ENCODE measurements around the gene SAMD7.

SAMD7 gene, protein sequence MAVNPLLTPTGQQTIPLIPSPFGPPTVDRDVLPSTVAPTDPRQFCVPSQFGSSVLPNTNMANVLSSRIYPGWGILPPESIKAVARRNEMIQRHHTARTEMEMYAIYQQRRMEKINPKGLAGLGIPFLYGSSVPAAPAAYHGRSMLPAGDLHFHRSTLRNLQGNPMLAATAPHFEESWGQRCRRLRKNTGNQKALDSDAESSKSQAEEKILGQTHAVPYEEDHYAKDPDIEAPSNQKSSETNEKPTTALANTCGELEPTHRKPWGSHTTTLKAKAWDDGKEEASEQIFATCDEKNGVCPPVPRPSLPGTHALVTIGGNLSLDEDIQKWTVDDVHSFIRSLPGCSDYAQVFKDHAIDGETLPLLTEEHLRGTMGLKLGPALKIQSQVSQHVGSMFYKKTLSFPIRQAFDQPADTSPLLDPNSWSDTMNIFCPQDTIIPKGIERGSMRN

DNA sequence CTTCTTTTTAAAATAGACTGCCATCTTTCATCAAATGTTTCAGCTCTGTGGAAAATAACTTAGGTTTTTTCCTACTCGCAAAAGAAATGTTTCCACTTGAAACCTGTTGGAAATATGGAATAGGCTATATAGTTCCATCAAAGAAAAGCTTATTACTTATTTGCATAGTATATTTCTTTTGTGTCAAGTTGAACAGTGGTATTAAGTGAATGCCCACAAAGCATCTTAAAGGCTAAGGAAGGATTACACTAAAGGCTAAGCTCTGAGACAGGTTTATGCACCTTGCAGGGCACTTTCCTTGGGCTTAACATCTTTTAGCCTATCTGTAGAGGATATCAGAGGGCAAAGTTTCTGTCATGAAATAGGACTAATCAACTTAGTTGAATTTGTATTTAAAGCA is at the start of gene SAMD7:
TSS of gene SAMD7 (plus strand) at position 301 of the 400 bp plus-strand sequence. CDS start 7,927 bp downstream, outside the sequence.
- DNase-seq, result no peak

DNA sequence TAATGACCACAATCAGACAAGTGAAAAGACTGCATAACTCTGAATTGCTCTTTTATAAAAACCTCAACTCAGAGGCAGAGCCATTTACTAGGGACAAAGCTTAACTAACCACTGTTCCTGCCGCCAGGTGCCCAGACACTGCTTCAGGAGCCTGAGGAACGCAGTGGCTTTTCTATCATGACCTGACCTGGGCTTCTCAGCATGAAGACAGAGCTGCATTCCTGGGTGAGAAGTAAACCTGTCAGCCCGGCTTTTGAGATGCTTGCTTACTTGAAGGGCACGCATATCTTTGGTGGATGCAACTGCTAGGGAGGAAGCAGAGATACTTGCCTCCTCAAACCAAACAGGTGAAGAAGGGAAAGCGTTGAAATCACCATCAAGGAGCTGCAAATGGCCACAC is 49.5 kb upstream of the SAMD7 start:
- DNase-seq, result no peak

DNA sequence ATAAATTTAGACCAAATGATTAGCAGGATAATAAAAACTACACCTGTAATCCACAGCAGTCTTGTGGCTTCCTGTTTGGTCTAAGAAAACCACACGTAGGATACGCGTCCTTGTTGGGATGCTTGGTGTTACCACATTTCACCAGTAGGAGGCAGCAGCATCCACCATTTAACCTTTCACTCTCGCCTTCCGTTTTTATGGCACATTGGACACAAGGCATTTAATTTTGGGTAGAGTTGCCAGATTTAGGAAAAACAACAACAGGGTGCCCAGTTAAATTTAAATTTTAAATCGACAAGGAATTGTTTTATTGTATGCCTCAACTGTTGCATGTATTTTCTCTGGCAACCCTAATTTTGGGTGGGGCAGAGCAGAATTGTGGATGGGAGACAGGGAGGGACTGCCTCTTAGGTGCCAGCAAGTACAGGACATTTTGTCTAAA is 47.9 kb upstream of the SAMD7 start:
- peak; percentile 31 for DNase-seq

DNA sequence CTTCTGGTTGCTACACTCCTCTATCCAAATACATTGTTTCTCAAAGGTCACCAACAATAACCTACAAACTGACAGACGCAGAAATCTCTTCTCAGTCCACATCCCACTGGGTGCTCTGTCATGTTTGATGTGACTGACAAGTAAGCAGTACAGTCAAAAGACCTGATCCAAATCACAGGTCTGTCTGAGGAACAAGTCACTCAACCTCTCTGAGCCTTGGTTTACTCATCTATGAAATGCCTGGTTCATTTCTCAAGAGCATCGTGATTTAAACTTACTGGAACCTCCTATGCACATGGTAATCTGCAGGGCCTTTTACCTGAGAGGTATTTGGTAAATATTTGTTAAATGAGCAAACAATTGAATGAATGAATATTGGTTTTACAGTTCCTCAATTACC is 47.1 kb upstream of the SAMD7 start:
- no peak for DNase-seq

DNA sequence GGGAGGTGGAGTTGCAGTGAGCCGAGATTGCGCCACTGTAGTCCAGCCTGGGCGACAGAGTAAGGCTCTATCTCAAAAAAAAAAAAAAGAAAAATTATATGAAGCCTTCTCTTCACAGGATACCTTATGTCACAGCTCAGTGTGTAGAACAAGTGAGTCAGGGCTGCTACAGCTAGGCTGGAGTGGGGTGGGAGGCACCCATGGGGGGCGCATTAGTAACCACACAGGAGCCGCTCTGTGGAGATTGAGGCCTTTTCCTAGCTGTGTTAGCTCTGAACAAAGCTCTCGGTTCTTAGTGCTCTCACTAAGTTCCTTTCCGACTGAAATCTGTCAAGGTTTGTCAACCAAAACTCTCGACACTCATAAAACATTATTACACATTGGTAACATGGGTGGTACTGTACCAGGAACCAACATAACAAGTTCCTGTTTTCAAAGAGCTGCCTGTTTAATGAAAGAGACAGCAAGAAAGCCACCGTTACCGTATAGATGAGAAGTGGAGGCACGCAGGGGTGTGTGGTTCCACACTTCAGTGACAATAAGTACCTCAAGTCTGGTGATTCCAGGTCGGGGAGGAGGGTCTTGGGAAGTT is 46.1 kb upstream of the SAMD7 start:
- no peak for DNase-seq

DNA sequence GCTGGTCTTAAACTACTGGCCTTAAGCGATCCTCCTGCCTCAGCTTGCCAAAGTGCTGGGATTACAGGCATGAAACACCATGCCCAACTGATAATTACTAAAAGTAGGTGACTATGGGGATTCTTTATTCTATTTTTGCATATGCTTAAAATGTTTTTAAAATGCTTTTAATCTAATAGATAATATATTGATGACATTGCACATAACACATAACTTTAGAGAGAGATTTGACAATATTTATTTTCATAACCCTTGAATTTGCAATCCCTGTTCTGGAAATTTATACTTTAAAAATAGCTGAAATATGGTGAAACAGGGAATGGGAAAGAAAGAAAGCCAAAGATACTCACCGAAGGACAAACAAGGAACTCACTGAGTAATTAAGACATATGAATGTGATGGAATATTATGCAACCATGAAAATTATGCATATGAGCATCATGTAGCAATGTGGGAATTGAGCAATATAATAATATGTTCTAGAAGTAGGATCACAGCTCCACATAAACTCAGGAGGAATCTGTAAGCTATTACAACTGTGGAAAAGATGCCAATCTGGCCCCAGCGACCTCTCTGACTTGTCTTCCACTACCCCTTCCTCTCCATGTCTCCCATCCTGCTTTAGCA is 43.7 kb upstream of the SAMD7 start:
- no peak for DNase-seq

DNA sequence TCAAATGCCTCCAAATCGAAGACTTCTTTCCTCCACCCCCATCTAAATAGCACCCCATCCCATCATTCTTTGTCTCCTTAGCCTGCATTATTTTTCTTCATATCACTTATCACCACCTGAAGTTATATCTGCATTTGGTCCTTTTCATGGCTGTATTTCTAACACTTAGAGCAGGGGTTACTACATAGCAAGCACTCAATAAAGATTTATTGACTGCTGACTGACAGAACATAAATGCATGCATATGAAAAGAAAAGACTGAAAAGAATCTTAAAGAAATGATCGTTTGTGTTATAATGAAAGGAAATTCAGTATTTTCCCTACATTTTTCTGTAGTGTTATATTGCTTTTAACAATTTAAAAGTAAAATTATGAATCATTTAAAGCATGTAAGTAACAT is 43.0 kb upstream of the SAMD7 start:
- no peak for DNase-seq

DNA sequence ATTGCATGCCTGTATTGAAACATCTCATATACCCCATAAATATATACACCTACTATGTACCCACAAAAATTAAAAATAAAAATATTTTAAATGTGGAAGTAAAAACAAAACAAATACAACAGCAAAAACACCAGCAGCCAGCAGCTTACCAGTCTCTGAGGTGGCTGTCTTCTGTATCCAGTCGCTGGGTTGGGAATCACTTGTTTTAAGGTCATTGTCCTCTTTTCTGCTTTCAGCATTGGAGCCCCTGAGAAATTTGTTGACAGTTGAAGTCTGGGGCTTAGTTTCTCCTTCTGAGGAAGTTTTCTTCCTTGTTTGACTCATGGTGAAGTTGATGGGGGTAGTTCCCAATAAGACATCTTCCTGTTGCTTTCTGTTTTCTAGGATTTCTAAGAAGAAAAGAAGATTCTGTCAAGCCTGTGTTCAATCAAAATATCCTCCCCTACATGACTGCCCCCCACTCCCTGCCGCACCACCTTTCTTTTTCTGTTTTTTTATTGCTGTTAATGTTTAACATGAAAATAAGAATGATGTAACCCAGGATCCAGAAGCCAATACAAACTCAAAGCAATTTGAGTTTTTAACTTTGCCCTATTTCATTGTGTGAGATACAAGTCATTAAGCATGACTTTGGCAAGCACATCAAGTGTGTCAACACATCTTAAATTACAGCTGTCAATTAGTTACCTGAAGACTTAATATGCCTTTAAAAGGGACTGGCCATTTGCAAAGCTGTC is 41.7 kb upstream of the SAMD7 start, which contains the start of gene LRRC31:
TSS of gene LRRC31 (minus strand) at position 452 of the 737 bp plus-strand sequence. CDS start at position 324, 128 bp downstream.
- DNase-seq, result peak; percentile 28

DNA sequence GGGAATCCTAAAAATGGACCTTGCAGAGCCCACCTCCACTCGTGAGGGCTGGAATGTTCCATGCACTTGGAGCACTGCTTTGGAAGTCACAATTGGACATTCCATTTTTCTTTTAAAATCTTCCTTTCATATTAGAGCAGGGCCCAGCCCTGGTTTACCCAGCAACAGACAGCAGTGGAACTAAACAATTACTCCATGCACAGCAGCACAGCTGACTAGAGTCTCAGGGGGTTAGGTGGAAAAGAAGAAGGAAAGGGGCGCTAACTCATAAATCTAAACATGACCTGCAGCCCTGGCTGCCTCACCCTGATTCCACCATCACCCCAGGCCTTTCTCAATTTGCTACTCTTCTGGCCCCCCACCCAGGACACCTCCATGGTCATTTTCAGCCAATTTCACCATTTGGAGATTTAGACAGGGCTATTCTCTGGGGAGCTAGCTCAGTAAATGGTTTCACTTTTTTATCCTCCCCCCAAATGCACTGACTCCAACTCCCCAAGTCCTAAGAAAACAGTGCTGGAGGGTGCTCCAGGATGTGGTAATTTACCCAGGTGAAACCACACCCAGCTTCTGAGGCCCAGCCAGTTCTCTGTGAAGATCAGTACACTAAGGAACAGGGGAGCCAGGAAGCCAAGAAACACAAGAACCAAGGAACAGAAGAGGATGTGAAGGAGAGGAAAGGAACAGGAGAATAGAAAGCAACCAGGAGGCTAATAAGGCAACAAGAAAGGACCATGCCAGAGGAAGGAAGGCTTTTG is 40.1 kb upstream of the SAMD7 start:
- no peak for DNase-seq

DNA sequence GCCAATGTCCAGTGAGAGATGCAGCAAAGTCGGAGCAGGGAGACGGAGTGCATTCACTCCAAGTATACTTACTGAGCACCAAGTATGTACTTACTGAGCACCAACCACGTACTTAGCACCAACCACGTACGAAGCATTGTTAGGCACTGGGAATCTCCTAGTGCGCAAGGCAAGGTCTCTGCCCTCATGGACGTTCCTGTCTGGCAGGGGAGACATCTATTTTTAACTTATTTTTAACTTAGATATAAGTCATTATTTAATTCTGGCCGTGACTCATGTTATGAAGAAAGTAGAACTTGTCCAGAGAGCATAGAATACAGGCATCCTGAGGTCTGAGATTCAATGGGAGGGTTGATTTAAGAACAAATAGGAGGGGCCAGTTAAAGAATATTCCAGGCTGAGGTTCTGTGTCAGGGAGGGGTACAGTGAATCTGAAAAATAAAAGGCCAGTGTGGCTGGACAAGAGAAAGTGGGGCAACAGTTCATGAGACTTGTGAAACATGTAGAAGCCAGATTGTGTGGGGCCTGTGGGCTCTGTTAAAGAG is 32.3 kb upstream of the SAMD7 start:
- DNase-seq, result no peak

DNA sequence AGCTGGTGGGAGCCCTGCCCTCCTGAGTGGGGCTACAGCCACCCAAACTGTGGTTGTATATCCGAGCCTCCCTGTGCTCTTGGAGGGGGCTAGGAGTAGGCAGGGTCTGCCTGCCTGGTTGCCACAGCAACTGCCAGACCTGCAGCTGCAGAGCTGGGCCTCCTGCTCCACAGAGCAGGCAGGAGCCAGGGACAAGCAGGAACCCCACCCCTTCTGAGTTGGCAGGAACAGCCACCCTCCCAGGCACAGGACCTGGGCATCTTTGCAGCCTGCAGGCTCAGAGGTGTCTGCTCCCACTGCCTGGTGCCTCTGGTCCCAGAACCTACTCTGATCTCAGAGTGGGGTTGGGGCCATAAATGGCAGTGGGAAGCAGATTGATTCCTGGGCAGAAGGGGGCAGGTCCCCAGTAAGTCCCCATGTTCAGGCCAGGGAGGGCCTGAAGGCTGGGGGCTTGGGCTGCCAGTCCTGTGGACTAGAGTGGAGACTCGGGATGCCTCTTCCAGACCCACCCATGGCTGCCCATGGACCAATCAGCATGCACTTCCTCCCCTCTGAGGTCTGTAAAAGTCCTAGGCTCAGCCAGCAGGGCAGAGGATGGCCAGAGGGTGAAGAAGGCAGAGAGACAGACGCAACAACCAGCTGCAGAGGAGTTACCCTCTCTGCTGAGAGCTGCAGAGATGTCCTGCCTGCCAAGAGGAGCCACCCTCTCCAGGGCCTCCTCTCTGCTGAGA is 31.4 kb upstream of the SAMD7 start:
- no peak for DNase-seq

DNA sequence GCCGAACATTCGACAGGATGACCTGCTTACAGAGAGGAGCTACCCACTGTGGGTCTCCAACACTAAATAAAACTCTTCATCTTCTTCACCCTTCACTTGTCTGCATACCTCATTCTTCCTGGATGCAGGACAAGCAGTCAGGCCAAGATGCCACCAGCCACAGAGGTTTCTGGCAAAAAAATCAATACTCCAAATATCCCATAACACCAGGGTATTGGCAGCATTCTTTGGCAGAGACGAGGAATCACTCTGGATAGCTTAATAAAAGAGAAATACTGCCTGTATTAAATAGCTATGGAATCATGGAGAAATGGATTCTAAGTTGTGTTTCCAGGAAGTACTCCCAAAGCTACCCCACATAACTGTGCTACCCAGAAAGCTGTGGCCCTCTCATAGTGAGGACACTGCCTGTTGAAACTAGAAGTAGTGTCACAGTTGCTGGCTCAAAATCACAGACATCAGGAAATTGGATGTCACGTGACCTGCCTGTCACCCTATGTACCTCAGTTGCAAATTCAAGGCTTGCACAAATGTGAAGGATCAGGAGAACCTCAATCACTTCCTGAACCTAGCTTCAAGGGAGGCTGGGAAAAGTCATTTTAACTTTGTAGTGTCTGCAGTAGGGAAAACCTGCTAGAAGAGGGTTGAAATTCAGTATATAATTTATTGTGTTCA is 30.7 kb upstream of the SAMD7 start:
- DNase-seq, result no peak

DNA sequence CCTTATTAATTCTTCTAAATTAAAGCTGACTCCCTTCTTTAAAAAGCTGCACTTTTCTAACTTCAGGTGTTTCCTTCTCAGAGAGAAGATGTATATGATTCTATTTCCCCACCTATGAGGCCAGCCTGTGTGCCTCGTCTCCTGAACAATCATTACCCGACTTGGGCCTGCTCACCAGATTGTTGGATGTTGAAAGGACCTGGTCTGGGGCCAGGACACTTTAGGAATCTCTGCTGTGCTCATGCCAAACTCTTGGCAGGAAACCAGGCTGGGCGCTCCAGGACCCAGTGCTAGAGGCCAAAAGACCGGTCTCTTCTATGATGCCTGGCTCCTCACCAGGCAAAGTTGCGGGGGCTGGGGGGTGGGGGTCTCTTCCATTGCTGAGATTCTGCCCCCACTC is 24.7 kb upstream of the SAMD7 start:
- no peak for DNase-seq

DNA sequence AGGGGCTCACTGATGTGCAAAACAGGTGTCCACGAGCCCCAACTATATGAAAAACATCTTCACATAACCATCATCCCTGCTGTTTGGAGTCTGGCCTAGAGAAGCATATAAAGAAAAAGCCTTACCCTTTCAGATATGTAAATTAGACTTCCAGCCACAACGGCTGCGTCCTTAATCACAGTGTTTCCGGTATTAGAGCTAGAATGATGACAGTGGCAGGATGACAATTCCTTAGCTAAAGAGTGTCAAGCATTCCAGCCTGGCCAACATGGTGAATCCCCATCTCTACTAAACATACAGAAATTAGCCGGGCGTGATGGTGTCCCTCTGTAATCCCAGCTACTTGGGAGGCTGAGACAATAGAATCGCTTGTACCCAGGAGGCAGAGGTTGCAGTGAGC is 19.5 kb upstream of the SAMD7 start:
- DNase-seq, result no peak

DNA sequence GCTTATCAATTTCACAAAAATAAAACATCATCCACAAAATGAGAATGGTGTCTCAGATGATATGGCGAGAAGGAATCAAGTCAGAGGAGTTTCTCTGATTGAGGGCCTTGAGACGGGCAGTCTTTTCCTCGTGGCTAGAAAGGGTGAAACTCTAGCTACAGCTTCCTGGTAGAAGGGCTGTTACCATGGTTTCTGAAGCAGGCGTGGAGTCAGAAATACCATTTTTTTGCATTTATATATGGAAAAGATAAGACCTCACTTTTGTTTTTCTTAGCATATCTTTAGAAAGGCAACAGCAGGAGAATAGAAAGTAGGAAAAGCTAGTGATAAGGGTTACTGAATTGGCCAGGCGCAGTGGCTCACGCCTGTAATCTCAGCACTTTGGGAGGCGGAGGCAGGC is 17.3 kb upstream of the SAMD7 start:
- DNase-seq, result no peak

DNA sequence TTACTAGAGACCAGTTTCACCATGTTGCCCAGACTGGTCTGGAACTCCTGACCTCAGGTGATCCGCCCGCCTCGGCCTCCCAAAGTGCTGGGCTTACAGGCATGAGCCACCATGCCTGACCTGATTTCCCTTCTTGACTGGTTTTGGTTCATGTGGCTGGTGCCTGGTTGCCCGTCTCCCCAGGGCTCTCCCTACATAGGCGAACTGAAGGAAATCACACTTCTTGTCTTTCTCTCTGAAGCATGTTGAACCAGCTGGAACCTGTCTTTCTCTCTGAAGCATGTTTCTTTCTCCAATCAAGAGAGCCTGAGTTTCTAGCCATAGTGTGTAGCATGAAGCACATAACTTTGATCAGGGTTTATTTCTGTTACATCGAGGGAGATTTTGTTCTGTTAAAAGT is 16.3 kb upstream of the SAMD7 start:
- no peak for DNase-seq

DNA sequence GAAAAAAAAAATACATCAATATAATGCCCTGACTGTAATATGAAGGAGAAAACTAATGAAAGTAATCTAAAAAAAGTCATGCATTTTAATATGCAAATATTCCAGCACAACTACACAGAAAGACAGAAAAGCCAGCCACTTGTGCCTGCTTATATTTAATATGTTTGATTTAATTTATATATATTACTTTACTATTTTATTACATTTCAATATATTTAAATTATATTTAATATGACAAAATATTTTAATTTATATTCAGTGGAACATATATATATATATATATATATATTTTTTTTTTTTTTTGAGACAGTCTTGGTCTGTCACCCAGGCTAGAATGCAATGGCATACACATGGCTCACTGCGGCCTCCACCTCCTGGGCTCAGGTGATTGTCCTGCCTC is 14.1 kb upstream of the SAMD7 start:
- no peak for DNase-seq

DNA sequence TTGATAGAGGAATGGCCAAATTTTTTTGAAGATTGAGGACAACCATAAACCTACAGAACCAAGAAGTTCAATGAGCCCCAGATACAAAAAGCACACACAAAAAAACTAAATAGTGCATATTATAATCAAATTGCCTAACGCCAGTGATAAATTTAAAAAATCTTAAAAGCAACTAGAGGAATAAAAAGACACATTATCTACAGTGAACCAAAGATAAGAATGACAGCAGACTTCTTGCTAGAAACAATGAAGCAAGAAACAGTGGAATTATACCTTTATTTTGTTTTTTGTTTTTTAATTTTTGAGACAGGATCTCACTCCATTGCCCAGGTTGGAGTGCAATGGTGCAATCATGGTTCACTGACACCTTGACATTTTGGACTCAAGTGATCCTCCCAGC is 9.9 kb upstream of the SAMD7 start:
- no peak for DNase-seq

DNA sequence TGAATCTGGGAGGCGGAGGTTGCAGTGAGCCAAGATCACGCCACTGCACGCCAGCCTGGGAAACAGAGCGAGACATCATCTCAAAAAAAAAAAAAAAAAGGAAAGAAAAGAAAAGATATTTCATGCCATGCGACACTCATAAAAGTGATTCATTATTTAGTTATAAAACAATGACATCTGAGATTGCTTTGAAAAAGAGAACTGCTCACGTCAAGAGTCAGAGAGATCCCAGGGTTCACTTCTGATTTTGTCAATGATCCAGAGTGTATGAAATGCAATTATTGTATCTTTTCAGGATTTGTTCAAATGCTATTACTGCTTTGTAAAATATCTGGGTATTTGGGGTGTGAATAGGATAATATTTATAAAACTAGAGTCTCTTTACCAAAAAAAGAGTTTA is 6.0 kb upstream of the SAMD7 start:
- no peak for DNase-seq

DNA sequence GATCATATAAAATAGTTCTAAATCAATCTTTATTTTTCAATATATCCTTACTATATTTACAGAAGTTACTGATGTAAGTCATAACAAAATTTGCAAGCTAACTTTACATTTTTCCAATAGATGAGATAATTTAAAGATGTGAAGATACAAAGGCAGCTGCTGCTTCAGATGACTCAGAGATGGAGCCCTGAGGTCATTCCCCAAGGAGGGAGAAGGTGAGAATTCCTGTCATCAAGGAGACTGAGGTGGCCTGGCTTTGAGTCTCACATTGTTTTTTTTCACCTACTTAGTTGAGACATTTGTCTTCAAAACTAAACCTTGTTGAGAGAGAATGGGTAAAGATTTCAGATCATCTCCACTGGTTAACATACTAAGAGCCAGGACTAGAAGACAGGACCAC is 3.9 kb upstream of the SAMD7 start:
- no peak for DNase-seq

DNA sequence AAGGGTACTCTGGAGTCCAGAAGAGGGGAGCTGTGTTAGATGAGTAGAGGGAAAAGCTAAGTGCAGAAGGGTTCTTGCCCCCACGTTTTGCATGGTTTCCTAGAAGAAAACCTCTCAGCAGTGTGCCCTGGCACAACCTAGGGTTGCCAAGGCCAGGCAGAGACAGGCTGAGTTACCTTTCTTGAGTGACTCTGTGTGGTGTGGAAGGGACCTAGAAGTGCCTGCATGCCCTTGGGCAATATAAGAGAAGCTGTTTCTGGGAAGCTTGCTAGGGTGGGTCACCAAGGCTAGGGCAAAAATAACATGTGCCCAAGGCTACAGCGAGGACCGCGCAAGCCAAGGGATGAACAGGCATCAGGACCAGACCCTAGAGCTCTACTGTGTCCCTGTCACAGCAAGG is 3.4 kb upstream of the SAMD7 start:
- DNase-seq, result no peak
